GM19023 (cell line): ENCODE data around the gene P2RY8.
"Not testable (repeated sequence)": the region's sequence is repeated elsewhere in the genome, so short reads cannot be mapped to it uniquely, and the experiment has no call there.

Source experiments
- ATAC-seq: cut with Tn5 transposase; IDR thresholded peaks from one replicate; pipeline ENCODE4 v1.9.1; 2021; ENCODE audit warnings: mild to moderate bottlenecking, moderate library complexity; ENCODE audit not compliant: unreplicated experiment

Gene P2RY8

GRCh38 chrX:1466232-1466661 lies 70.7 kb downstream of the P2RY8 start:
- no peak for ATAC-seq

GRCh38 chrX:1465286-1466231 lies 71.4 kb downstream of the P2RY8 start:
- no peak for ATAC-seq

- no peak for ATAC-seq
Measured at GRCh38 chrX:1464971-1465285, 72.1 kb downstream of the P2RY8 start.

- no peak for ATAC-seq
Measured at GRCh38 chrX:1464041-1464970, 72.7 kb downstream of the P2RY8 start.

GRCh38 chrX:1463581-1463980 lies 73.4 kb downstream of the P2RY8 start:
- no peak for ATAC-seq

- ATAC-seq = no peak
Measured at GRCh38 chrX:1462596-1463251, 74.3 kb downstream of the P2RY8 start.

- no peak for ATAC-seq
Measured at GRCh38 chrX:1462110-1462509, 74.9 kb downstream of the P2RY8 start.

- no peak for ATAC-seq
Measured at GRCh38 chrX:1455948-1456280, 81.1 kb downstream of the P2RY8 start.

GRCh38 chrX:1453951-1454785 lies 82.8 kb downstream of the P2RY8 start:
- peak; percentile 45 for ATAC-seq

- peak; percentile 44 for ATAC-seq
Measured at GRCh38 chrX:1453395-1453783, 83.6 kb downstream of the P2RY8 start.

- peak; percentile 77 for ATAC-seq
Measured at GRCh38 chrX:1452516-1453394, 84.2 kb downstream of the P2RY8 start, which contains the start of gene ASMTL. ASMTL (minus strand) TSS chrX:1452909; CDS start chrX:1452840, 69 bp downstream.

- ATAC-seq = no peak
Measured at GRCh38 chrX:1451661-1452515, 85.1 kb downstream of the P2RY8 start.

- ATAC-seq = no peak
Measured at GRCh38 chrX:1451251-1451660, 85.7 kb downstream of the P2RY8 start.

GRCh38 chrX:1450361-1451161 lies 86.4 kb downstream of the P2RY8 start:
- ATAC-seq = no peak

GRCh38 chrX:1449823-1450149 lies 87.2 kb downstream of the P2RY8 start:
- ATAC-seq = no peak

- no peak for ATAC-seq
Measured at GRCh38 chrX:1449036-1449822, 87.8 kb downstream of the P2RY8 start.

- ATAC-seq = not testable (repeated sequence)
Measured at GRCh38 chrX:1448573-1449001, 88.4 kb downstream of the P2RY8 start.
